ENCODE measurements around the gene ARHGAP42.
A peak's percentile ranks its signal among the peaks of the same experiment; 100 is the strongest.

Gene ARHGAP42

DNA sequence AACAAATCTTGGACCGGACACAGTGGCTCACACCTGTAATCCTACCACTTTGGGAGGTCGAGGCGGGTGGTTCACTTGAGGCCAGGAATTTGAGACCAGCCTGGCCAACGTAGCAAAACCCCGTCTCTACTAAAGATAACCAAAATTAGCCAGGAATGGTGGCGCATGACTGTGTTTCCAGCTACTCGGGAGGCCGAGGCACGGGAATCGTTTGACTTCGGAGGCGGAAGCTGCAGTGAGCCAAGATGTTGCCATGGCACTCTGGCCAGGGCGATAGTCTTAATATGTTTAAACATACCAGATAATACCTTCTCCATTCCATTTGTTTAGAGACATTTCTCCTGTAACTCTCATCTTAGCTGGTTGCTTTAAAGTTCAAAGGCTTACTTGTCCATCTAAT is 218.6 kb downstream of the ARHGAP42 start:
- DNase-seq (ENCODE audit: low spot score) = no peak
- in situ Hi-C loops (cut with MboI; ENCODE audit: low pct_unique_long_range_greater_than_20kb, low sequenced_read_pairs, unreplicated experiment) = no loop called here

DNA sequence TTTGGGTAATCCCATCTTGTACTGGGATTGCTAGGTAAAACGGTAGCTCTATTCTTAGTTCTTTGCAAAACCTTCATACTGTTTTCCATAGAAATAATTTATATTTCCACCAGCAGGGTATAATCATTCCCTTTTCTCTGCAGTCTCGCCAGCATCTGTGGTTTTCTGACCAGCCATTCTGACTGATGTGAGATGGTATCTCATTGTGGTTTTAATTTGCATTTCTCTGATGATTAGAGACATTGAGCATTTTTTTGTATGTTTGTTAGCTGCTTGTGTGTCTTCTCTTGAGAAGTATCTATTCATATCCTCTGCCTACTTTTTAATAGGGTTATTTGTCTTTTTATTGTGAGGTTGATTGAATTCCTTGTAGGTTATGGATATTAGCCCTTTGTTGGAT is 221.7 kb downstream of the ARHGAP42 start:
- no peak for TF ChIP-seq CTCF (IDR thresholded peaks at IDR 0.05; ENCODE audit: extremely low read depth, insufficient read depth, missing control alignments)
- DNase-seq (ENCODE audit: low spot score) = no peak
- in situ Hi-C loops (cut with MboI; ENCODE audit: low pct_unique_long_range_greater_than_20kb, low sequenced_read_pairs, unreplicated experiment) = no loop called here

More for the DNA sequence above, 218.6 kb downstream of the ARHGAP42 start:
- TF ChIP-seq CTCF (IDR thresholded peaks at IDR 0.05; ENCODE audit: extremely low read depth, insufficient read depth, missing control alignments) = no peak

DNA sequence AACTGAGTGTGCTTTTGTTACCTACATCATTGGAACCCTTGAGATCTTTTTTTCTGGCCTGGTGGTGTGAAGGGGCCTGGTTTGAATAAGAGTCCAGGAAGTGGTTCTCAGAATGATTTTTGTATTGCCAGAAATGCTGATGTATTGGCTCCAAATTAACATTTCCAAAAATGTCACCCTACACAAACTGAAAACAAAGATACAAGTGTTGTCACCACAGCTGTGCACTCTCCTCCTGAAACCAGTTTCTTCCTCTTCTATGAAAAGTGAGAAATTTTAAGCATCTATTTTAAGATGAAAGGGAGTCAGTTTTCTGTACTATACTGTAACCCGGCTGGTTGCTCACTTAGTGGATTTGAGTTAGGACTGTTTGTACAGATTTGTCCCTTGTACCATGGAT is 223.7 kb downstream of the ARHGAP42 start:
- in situ Hi-C loops (cut with MboI; ENCODE audit: low pct_unique_long_range_greater_than_20kb, low sequenced_read_pairs, unreplicated experiment) = no loop called here
- no peak for TF ChIP-seq CTCF (IDR thresholded peaks at IDR 0.05; ENCODE audit: extremely low read depth, insufficient read depth, missing control alignments)
- peak; percentile 39 for DNase-seq (ENCODE audit: low spot score)

GRCh38 chr11:100914415-100915110 is 227.5 kb downstream of the ARHGAP42 start:
- in situ Hi-C loops (cut with MboI; ENCODE audit: low pct_unique_long_range_greater_than_20kb, low sequenced_read_pairs, unreplicated experiment) = no loop called here
- no peak for DNase-seq (ENCODE audit: low spot score)
- TF ChIP-seq CTCF (IDR thresholded peaks at IDR 0.05; ENCODE audit: extremely low read depth, insufficient read depth, missing control alignments) = no peak

- TF ChIP-seq CTCF (IDR thresholded peaks at IDR 0.05; ENCODE audit: extremely low read depth, insufficient read depth, missing control alignments) = no peak
- in situ Hi-C loops (cut with MboI; ENCODE audit: low pct_unique_long_range_greater_than_20kb, low sequenced_read_pairs, unreplicated experiment) = no loop called here
- DNase-seq (ENCODE audit: low spot score) = no peak
Measured at GRCh38 chr11:100918551-100919500, 231.7 kb downstream of the ARHGAP42 start.

DNA sequence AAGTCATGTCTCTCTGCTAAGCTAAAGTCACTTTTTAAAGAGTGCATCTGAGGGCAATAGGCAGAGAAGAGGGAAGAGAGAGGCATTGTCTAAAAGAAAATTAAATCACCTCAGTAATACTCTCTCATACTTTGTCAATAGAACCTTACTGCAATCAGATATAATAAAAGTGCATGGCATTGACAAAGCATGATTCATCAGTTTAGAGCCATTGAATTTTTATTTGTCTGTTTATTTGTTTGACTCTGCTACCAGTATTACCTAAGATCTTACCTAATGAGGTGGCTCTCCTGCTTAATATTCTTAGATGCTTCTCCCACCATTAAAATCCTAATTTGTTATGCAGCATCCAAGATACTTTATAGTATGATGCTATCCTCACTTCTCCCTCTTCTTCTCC is 233.5 kb downstream of the ARHGAP42 start:
- TF ChIP-seq CTCF (IDR thresholded peaks at IDR 0.05; ENCODE audit: extremely low read depth, insufficient read depth, missing control alignments) = no peak
- in situ Hi-C loops (cut with MboI; ENCODE audit: low pct_unique_long_range_greater_than_20kb, low sequenced_read_pairs, unreplicated experiment) = loop anchor here (10.0 kb wide), 2 partner anchors 56 to 336 kb away; no protein-coding TSS in a partner anchor
- DNase-seq (ENCODE audit: low spot score) = no peak
